Measurements from ENCODE around the gene PCDHB15.

PCDHB15 gene

GRCh38 chr5:141196363-141196762 lies 48.8 kb upstream of the PCDHB15 start (continued):
- TF ChIP-seq, protein P1, sequence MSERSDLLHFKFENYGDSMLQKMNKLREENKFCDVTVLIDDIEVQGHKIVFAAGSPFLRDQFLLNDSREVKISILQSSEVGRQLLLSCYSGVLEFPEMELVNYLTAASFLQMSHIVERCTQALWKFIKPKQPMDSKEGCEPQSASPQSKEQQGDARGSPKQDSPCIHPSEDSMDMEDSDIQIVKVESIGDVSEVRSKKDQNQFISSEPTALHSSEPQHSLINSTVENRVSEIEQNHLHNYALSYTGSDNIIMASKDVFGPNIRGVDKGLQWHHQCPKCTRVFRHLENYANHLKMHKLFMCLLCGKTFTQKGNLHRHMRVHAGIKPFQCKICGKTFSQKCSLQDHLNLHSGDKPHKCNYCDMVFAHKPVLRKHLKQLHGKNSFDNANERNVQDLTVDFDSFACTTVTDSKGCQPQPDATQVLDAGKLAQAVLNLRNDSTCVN (tag by site-specific recombination; optimal IDR thresholded peaks at IDR 0.05), result no peak
- TF ChIP-seq ZNF792 (tag by site-specific recombination; IDR thresholded peaks at IDR 0.05) (no peak), ZNF830 (tag by site-specific recombination; IDR thresholded peaks at IDR 0.05; ENCODE audit: low read depth) (no peak), ZNF426 (tag by site-specific recombination; IDR thresholded peaks at IDR 0.05) (no peak), ZNF473 (tag by site-specific recombination; IDR thresholded peaks at IDR 0.05) (no peak), RBAK (tag by site-specific recombination; IDR thresholded peaks at IDR 0.05) (no peak), ZFP37 (tag by site-specific recombination; IDR thresholded peaks at IDR 0.05) (no peak), ZNF184 (tag by site-specific recombination; IDR thresholded peaks at IDR 0.05) (no peak), ZNF664 (tag by site-specific recombination; IDR thresholded peaks at IDR 0.05) (no peak)
- TF ChIP-seq, protein P2, sequence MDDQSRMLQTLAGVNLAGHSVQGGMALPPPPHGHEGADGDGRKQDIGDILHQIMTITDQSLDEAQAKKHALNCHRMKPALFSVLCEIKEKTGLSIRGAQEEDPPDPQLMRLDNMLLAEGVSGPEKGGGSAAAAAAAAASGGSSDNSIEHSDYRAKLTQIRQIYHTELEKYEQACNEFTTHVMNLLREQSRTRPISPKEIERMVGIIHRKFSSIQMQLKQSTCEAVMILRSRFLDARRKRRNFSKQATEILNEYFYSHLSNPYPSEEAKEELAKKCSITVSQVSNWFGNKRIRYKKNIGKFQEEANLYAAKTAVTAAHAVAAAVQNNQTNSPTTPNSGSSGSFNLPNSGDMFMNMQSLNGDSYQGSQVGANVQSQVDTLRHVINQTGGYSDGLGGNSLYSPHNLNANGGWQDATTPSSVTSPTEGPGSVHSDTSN (CRISPR knock-in tag; IDR thresholded peaks at IDR 0.05), result no peak
- TF ChIP-seq, protein P3, sequence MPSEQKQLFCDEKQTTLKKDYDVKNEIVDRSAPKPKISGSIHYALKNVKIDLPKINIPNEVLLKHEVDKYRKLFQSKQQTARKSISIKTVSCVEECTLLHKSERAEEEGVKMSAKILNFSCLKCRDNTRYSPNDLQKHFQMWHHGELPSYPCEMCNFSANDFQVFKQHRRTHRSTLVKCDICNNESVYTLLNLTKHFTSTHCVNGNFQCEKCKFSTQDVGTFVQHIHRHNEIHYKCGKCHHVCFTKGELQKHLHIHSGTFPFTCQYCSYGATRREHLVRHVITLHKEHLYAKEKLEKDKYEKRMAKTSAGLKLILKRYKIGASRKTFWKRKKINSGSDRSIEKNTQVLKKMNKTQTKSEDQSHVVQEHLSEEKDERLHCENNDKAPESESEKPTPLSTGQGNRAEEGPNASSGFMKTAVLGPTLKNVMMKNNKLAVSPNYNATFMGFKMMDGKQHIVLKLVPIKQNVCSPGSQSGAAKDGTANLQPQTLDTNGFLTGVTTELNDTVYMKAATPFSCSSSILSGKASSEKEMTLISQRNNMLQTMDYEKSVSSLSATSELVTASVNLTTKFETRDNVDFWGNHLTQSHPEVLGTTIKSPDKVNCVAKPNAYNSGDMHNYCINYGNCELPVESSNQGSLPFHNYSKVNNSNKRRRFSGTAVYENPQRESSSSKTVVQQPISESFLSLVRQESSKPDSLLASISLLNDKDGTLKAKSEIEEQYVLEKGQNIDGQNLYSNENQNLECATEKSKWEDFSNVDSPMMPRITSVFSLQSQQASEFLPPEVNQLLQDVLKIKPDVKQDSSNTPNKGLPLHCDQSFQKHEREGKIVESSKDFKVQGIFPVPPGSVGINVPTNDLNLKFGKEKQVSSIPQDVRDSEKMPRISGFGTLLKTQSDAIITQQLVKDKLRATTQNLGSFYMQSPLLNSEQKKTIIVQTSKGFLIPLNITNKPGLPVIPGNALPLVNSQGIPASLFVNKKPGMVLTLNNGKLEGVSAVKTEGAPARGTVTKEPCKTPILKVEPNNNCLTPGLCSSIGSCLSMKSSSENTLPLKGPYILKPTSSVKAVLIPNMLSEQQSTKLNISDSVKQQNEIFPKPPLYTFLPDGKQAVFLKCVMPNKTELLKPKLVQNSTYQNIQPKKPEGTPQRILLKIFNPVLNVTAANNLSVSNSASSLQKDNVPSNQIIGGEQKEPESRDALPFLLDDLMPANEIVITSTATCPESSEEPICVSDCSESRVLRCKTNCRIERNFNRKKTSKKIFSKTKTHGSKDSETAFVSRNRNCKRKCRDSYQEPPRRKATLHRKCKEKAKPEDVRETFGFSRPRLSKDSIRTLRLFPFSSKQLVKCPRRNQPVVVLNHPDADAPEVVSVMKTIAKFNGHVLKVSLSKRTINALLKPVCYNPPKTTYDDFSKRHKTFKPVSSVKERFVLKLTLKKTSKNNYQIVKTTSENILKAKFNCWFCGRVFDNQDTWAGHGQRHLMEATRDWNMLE (tag by site-specific recombination; conservative IDR thresholded peaks at IDR 0.05; ENCODE audit: low read depth), result no peak

- H3K4me3 ChIP-seq (ENCODE audit: low read depth, low read length), result peak within 1 kb of the TSS; percentile 28
- H3K4me1 ChIP-seq (ENCODE audit: control insufficient read depth, insufficient read depth, low read length), result no peaks in the 10 kb centered on the region
- ChIA-PET CTCF (interaction anchor here (0.6 to 2.3 kb wide), 24 partner anchors 8 to 1777 kb away, joined by 3 to 13 read pairs (median 4); partner anchors contain the start of genes PCDHB12, PCDHB14, PCDHB16 and PCDHB6), POLR2A (no interaction called here)
- 0 out of 2 replicates have a peak, but pooled peaks have one; percentile 19 for TF ChIP-seq ZNF2 (tag by site-specific recombination; IDR thresholded peaks at IDR 0.05)
- TF ChIP-seq REST (tag by site-specific recombination; IDR thresholded peaks at IDR 0.05), result no peak
- TF ChIP-seq ZNF561 (tag by site-specific recombination; IDR thresholded peaks at IDR 0.05; ENCODE audit: borderline replicate concordance), result no peak
- TF ChIP-seq ZBTB20 (tag by site-specific recombination; IDR thresholded peaks at IDR 0.05), result peak; percentile 57; the same call in 1 of the 2 replicates
- no peak for TF ChIP-seq YY2 (tag by site-specific recombination; IDR thresholded peaks at IDR 0.05)
- TF ChIP-seq, protein P3 (tag by site-specific recombination; conservative IDR thresholded peaks at IDR 0.05; ENCODE audit: low read depth), result no peak
- TF ChIP-seq ZNF654 (tag by site-specific recombination; IDR thresholded peaks at IDR 0.05; ENCODE audit: low read depth), result peak; percentile 63
- H3K36me3 ChIP-seq (ENCODE audit: control insufficient read depth in 2 of 2, insufficient read depth in 1 of 2, low read length in 2 of 2), result no peaks in the 10 kb centered on the region
- no peak within 1 kb of the TSS for H3K27ac ChIP-seq (ENCODE audit: extremely low read depth, low read depth, low read length)
- no peaks in the 10 kb centered on the region for H3K9me3 ChIP-seq (ENCODE audit: control insufficient read depth, insufficient read depth, low read depth, low read length)
Observed at GRCh38 chr5:141199359-141200235, 45.6 kb upstream of the PCDHB15 start, which contains the start of gene PCDHB11. Gene PCDHB11, plus strand, starts transcription at chr5:141199627. Its CDS starts 148 bp downstream, at chr5:141199775.

Data from HEK293 (cell line).